Smooth muscle cell (in vitro differentiated cells): ENCODE measurements around the gene KIF6. TPM values are rescaled to one million over a fixed set of nuclear protein-coding genes. Genes with fewer than 3 reads are reported as not detected.

Experiments used
- DNase-seq: peaks from one replicate; lab custom pipeline; 2025; ENCODE audit not compliant: unreplicated experiment; lab: John Stamatoyannopoulos, UW
- H2AFZ ChIP-seq: fragments of 200-600 bp; sonication (generic); 2 replicates; pipeline ENCODE4 v1.6.0; 2016; ENCODE audit warnings: antibody characterized with exemption, low read depth, mild to moderate bottlenecking
- H3F3A ChIP-seq: fragments of 200-600 bp; sonication (generic); 2 replicates; pipeline ENCODE4 v1.6.0; 2017; ENCODE audit warnings: antibody characterized with exemption, low read depth
- H3K27ac ChIP-seq: fragments of 200-600 bp; sonication (generic); 2 replicates; pipeline ENCODE4 v1.5.1; 2016; ENCODE audit warnings: low read depth, mild to moderate bottlenecking
- H3K27me3 ChIP-seq: fragments of 200-600 bp; sonication (generic); 2 replicates; pipeline ENCODE4 v1.6.1; 2016; ENCODE audit warnings: low read depth, mild to moderate bottlenecking
- H3K36me3 ChIP-seq: fragments of 200-600 bp; sonication (generic); 2 replicates; pipeline ENCODE4 v1.5.1; 2016; ENCODE audit warnings: low read depth
- H3K4me1 ChIP-seq: fragments of 200-600 bp; sonication (generic); 2 replicates; pipeline ENCODE4 v1.5.1; 2016; ENCODE audit warnings: low read depth
- H3K4me2 ChIP-seq: fragments of 200-600 bp; sonication (generic); 2 replicates; pipeline ENCODE4 v1.6.0; 2016; ENCODE audit warnings: mild to moderate bottlenecking
- H3K4me3 ChIP-seq: fragments of 200-600 bp; sonication (generic); 2 replicates; pipeline ENCODE4 v1.5.1; 2016; ENCODE audit warnings: mild to moderate bottlenecking
- H3K79me2 ChIP-seq: fragments of 200-600 bp; sonication (generic); 2 replicates; pipeline ENCODE4 v1.6.0; 2016; ENCODE audit warnings: low read depth, mild to moderate bottlenecking
- H3K9ac ChIP-seq: fragments of 200-600 bp; sonication (generic); 2 replicates; pipeline ENCODE4 v1.6.0; 2016; ENCODE audit warnings: low read depth
- H3K9me3 ChIP-seq: fragments of 200-600 bp; sonication (generic); replicated peaks from 2 replicates; pipeline ENCODE4 v1.5.1; 2016; ENCODE audit warnings: low read depth
- H4K20me1 ChIP-seq: fragments of 200-600 bp; sonication (generic); 2 replicates; pipeline ENCODE4 v1.6.0; 2016; ENCODE audit warnings: low read depth
- CTCF ChIP-seq: fragments of 200-600 bp; sonication (generic); IDR thresholded peaks from 2 replicates; pipeline ENCODE4 v1.5.1; 2017; ENCODE audit warnings: borderline replicate concordance, mild to moderate bottlenecking, antibody characterized with exemption; ENCODE audit not compliant: insufficient read depth, poor library complexity, severe bottlenecking
- WGBS: methylation state at CpG from one replicate; pipeline ENCODE4 v1.1.7; 2016; ENCODE audit warnings: low lambda C conversion rate; 5-methylcytosine and 5-hydroxymethylcytosine counted together
- polyA plus RNA-seq: library from polyadenylated mRNA; unstranded; fragments of >200 nt; fragmentation: Nextera tagmentation; extraction: Ambion mirVana; gene quantifications from 2 replicates; pipeline ENCODE4 v1.2.1, GENCODE V29; 2016
- total RNA-seq: library from RNA; depleted of rRNA; stranded (reverse); fragments of >200 nt; gene quantifications from 2 replicates; pipeline ENCODE4 v1.2.3, GENCODE V29; 2014

KIF6 gene
- total and polyA plus RNA-seq, 2 experiments from 2014 or later = 1.1 to 1.5 TPM

- TF ChIP-seq CTCF = no peak
- 95% methylated on average over 3 of the region's 3 CpGs for WGBS
Measured at GRCh38 chr6:39746795-39747194, 21.6 kb upstream of the KIF6 start.

GRCh38 chr6:39733704-39734103, 8.5 kb upstream of the KIF6 start:
- H3K79me2 ChIP-seq = no peaks in the 10 kb centered on the region
- no peaks in the 10 kb centered on the region for H3K4me1 ChIP-seq
- H3K27me3 ChIP-seq = no peaks in the 10 kb centered on the region
- no peak for DNase-seq
- H3F3A ChIP-seq = no peaks in the 10 kb centered on the region
- no peak overlapping the region for H3K9ac ChIP-seq
- H3K36me3 ChIP-seq = no peaks in the 10 kb centered on the region
- 62% methylated on average over 2 of the region's 2 CpGs for WGBS
- H3K4me2 ChIP-seq = no peak overlapping the region
- H3K4me3 ChIP-seq = no peak overlapping the region
- no peak overlapping the region for H2AFZ ChIP-seq
- no peak overlapping the region for H3K27ac ChIP-seq
- no peaks in the 10 kb centered on the region for H4K20me1 ChIP-seq
- no peak for TF ChIP-seq CTCF
- H3K9me3 ChIP-seq = no peaks in the 10 kb centered on the region

More at GRCh38 chr6:39746795-39747194, 21.6 kb upstream of the KIF6 start:
- no peaks in the 10 kb centered on the region for H3F3A ChIP-seq
- H3K27ac ChIP-seq = no peak overlapping the region
- no peak for DNase-seq
- H3K9ac ChIP-seq = no peak overlapping the region
- H3K4me1 ChIP-seq = no peaks in the 10 kb centered on the region
- no peaks in the 10 kb centered on the region for H3K79me2 ChIP-seq
- H3K4me2 ChIP-seq = no peak overlapping the region
- H3K36me3 ChIP-seq = no peaks in the 10 kb centered on the region
- no peak overlapping the region for H3K4me3 ChIP-seq
- H2AFZ ChIP-seq = no peak overlapping the region
- H3K9me3 ChIP-seq = no peaks in the 10 kb centered on the region
- H4K20me1 ChIP-seq = no peaks in the 10 kb centered on the region
- no peaks in the 10 kb centered on the region for H3K27me3 ChIP-seq

GRCh38 chr6:39731565-39731964, 6.4 kb upstream of the KIF6 start:
- H3F3A ChIP-seq = no peaks in the 10 kb centered on the region
- no peaks in the 10 kb centered on the region for H3K27me3 ChIP-seq
- H2AFZ ChIP-seq = no peak overlapping the region
- no peaks in the 10 kb centered on the region for H3K79me2 ChIP-seq
- H3K4me3 ChIP-seq = no peak overlapping the region
- no peaks in the 10 kb centered on the region for H4K20me1 ChIP-seq
- TF ChIP-seq CTCF = no peak
- H3K9ac ChIP-seq = no peak overlapping the region
- WGBS = 84% methylated on average over 6 of the region's 6 CpGs
- H3K27ac ChIP-seq = no peak overlapping the region
- no peaks in the 10 kb centered on the region for H3K36me3 ChIP-seq
- DNase-seq = no peak
- H3K4me1 ChIP-seq = no peaks in the 10 kb centered on the region
- no peak overlapping the region for H3K4me2 ChIP-seq
- no peaks in the 10 kb centered on the region for H3K9me3 ChIP-seq

GRCh38 chr6:39729945-39730344, 4.7 kb upstream of the KIF6 start:
- H3F3A ChIP-seq = no peaks in the 10 kb centered on the region
- no peaks in the 10 kb centered on the region for H3K9me3 ChIP-seq
- no peaks in the 10 kb centered on the region for H3K36me3 ChIP-seq
- H4K20me1 ChIP-seq = no peaks in the 10 kb centered on the region
- no peak overlapping the region for H3K9ac ChIP-seq
- DNase-seq = no peak
- H3K27me3 ChIP-seq = no peaks in the 10 kb centered on the region
- H3K4me2 ChIP-seq = no peak overlapping the region
- no peaks in the 10 kb centered on the region for H3K79me2 ChIP-seq
- H2AFZ ChIP-seq = no peak overlapping the region
- no peak for TF ChIP-seq CTCF
- no peaks in the 10 kb centered on the region for H3K4me1 ChIP-seq
- no peak overlapping the region for H3K27ac ChIP-seq
- H3K4me3 ChIP-seq = no peak overlapping the region
